Inferior parietal cortex (tissue), 1 donor: ENCODE measurements around the gene CEP350.

Source experiments
- DNase-seq: peaks from one replicate; pipeline ENCODE4 v3.0.0-alpha.2; 2016; ENCODE audit errors: extremely low spot score

Gene CEP350

DNA sequence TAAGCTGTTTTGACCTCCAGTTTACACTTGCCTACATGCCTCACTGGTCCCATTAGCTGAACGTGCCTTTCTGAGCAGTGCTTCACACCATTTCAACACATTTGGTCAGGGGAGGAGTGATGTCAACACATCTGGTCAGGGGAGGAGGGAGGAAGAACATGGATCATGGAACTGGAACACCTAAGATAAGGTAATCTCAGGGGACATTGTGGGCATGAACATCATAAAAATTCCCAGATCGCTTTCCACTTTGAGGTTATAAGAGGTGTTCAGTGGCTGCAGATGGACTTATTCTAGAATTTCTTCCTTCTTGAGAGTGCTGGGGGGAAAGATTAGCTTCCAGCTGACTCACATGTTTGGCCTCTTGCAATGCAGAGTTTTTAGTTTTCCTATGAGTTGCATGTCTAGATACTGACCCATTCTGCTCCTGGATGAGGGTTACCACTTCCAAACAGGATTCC, 202.1 kb downstream of the CEP350 start:
- DNase-seq = no peak

DNA sequence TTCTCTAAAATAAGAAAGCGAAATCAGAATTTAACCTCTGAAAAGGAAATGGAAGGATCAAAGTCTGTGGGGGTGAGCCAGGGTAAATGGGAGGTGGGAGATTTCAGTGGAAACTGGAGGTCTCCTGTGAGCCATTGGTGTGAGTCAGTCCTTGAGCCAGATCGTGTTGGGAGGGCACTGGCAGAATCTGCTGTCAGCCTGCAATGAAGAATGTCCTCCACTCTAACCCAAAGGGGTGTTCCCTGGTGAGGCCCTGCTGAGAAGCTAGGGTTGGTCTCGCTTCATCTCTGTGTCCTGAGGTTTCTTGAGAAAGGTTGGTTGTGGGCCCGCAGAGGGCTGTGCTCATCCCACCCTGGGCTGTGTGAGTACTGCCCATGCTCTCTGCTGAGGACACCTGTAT, 202.5 kb downstream of the CEP350 start:
- no peak for DNase-seq

DNA sequence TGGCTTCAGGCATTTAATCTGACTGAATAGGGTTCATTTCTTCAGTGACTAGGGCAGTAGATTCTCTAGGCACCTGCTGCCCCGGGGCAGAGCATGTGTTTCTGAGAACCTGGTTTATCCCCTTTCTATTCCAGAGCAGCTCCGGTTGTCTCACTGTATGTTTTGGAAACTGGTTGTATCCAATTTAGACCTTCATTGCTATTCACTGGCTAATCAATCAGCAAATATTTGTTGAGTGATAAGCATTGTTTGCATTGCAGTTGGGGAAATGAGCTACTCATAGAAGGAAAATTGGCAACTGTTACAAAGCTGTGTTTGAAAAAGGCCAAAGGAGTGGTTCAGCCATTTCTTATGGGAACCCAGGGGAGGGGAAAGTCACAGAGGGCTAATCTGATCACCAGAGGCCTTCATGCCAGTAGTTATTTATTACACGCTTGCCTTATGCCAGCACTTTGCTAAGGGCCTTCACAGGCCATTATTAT, 203.0 kb downstream of the CEP350 start:
- no peak for DNase-seq

DNA sequence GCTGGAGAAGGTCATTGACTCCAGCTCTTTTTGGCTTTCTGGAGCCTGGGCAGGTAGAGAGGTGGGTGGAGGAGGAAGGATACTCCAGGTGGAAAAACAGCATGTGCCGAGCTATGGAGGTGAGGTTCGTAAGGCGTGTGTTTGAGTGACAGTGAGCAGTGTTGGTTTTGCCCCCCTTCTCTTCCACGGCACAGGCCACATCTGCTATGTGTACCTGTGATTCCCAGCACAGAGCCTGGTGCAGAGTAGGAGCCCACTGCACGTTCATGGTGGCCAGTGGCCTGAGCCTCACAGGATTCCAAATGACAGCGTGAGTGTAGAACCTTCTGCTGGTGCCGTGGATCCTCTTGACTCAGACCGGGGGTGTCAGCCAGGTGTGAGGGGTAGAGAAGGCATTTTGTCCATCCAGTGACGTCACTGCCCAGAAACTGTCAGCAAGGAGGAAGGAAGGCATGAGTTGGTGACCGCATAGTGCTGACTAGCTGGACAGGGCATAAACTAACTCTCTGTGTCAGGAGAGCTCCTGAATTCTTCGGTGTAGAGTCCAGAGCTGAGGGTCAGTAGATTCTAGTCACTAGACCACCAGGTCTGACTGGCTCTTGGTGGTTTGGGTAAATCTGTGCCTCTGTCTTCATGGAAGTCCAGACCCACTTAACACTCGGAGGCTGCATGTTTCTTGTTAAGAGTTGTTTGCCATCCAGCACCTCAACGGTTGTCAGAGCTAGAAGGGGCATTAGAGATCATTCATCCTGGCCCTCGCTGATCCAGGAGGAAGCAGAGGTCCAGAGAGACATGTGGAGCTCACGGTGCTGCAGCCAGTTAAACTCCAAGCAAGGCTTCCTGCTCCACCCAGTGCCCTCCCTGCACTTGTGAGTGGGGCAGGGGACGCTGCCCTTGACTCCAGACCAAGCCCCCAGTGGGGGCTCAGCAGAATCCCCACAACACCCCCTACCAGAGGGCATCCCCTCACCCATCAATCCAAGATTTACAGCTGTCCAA, 203.8 kb downstream of the CEP350 start:
- no peak for DNase-seq

DNA sequence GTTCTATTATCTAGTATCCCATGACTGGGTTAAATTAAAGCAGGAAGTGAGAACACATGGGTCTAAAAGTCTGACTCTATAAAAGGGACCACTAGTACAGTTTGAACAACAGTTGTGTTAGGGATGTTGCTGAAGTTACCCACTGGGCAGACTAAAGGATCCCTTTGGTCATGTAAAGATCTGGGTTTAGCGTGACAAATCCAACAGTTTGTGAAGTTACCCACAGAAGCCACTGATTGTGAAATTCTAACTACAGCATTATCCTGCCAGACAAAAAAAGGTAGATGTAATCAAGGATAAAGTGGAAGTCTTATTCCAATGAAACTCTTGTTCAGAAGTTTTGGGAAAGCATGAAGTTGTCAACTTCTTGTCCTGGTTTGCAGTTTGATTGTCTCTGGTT, 205.7 kb downstream of the CEP350 start:
- DNase-seq = no peak

DNA sequence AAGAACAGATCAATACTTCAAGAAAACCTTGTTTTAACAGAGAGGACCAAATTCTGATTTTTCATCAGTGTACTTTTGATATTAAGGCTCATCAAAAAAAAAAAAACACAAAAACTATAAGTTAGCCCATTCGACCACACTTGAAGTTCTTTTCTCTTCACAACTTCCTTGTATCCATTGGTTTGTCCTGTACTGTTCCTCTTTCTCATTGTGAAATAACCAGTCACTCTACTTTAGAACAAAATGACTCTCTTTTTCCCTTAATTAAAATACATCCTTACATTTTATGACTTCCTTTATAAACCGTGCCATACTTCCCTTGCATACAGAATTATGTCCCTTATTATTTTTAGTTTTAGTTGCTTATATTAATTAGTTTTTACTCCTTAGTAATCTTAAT, 208.4 kb downstream of the CEP350 start:
- no peak for DNase-seq
